Spleen (tissue), 11 donors: Measurements from ENCODE around the gene METAP1D. TPM values are rescaled to one million over a fixed set of nuclear protein-coding genes. Genes with fewer than 3 reads are reported as not detected.
"Not testable (repeated sequence)": the region's sequence is repeated elsewhere in the genome, so short reads cannot be mapped to it uniquely, and the experiment has no call there.

Experiments used
- DNase-seq: peaks from one replicate; pipeline ENCODE4 v3.0.0-alpha.2; 2020
- H3K27ac ChIP-seq, 8 donors: fragments of 200-600 bp; sonication (generic) in 7 of 8; 1 replicate in 4 of 8; 2 replicates in 4 of 8; pipeline versions ENCODE4 v1.5.0 to v1.8.0; 2016 to 2021; ENCODE audit warnings: inconsistent platforms in 4 of 8, mild to moderate bottlenecking in 4 of 8, moderate library complexity in 1 of 8
- H3K27me3 ChIP-seq, 7 donors: fragments of 200-600 bp; sonication (generic) in 6 of 7; replicated peaks in 1 of 7; 1 replicate in 4 of 7; 2 replicates in 3 of 7; pipeline versions ENCODE4 v1.5.0 to v1.8.0; 2016 to 2021; ENCODE audit warnings: inconsistent platforms in 3 of 7, mild to moderate bottlenecking in 1 of 7
- H3K36me3 ChIP-seq, 6 donors: fragments of 200-600 bp; sonication (generic) in 5 of 6; 1 replicate in 4 of 6; 2 replicates in 2 of 6; pipeline versions ENCODE4 v1.5.0 to v1.8.0; 2016 to 2021; ENCODE audit warnings: inconsistent platforms in 2 of 6
- H3K4me1 ChIP-seq, 6 donors: fragments of 200-600 bp; sonication (generic) in 5 of 6; 1 replicate in 3 of 6; 2 replicates in 3 of 6; pipeline versions ENCODE4 v1.5.0 to v1.8.0; 2016 to 2021; ENCODE audit warnings: inconsistent platforms in 3 of 6
- H3K4me3 ChIP-seq, 8 donors: fragments of 200-600 bp; sonication (generic) in 7 of 8; 1 replicate in 4 of 8; 2 replicates in 4 of 8; pipeline versions ENCODE4 v1.5.0 to v1.8.0; 2016 to 2021; ENCODE audit warnings: inconsistent platforms in 4 of 8, mild to moderate bottlenecking in 4 of 8, moderate library complexity in 2 of 8
- H3K9me3 ChIP-seq, 8 donors: fragments of 200-600 bp; sonication (generic) in 7 of 8; 1 replicate in 4 of 8; 2 replicates in 4 of 8; pipeline versions ENCODE4 v1.5.0 to v1.8.0; 2016 to 2021; ENCODE audit warnings: inconsistent platforms in 4 of 8
- POLR2A ChIP-seq, 3 donors: fragments of 450-650 bp; IDR thresholded peaks; one replicate each; pipeline ENCODE4 v1.5.1; 2017; ENCODE audit warnings: antibody characterized with exemption in 3 of 3, mild to moderate bottlenecking in 1 of 3
- POLR2AphosphoS5 ChIP-seq, 3 donors: sonication (generic); formaldehyde crosslinking; IDR thresholded peaks; one replicate each; pipeline ENCODE4 v1.5.1; 2017; ENCODE audit warnings: antibody characterized with exemption in 3 of 3
- WGBS, 5 donors: extraction: QIAGEN DNeasy Blood & Tissue Kit in 3 of 5; methylation state at CpG; one replicate each; pipeline versions ENCODE4 v1.1.5 to v1.1.7; 2013 to 2018; 5-methylcytosine and 5-hydroxymethylcytosine counted together
- intact Hi-C: fragments of 100-400 bp; cut with DNase I; formaldehyde crosslinking; loops from one replicate; pipeline ENCODE4 v1.15.0; 2023; ENCODE audit warnings: low total_unique reads
- polyA plus RNA-seq, 3 donors: library from polyadenylated mRNA; stranded (reverse); fragments of 200-250 nt; gene quantifications; one replicate each; pipeline ENCODE4 v1.2.1, GENCODE V29; 2013
- total RNA-seq, 7 donors: library from RNA; depleted of rRNA in 3 of 7; stranded (reverse); fragments of >200 nt in 3 of 7; fragmentation: NEBNext Ultra II Directional in 4 of 7; extraction: Animal tissue kit (Norgen Biotek cat#: 25700) in 4 of 7; gene quantifications; one replicate each; pipeline versions ENCODE4 v1.1.0 to v1.2.1, GENCODE V29; 2016 to 2021
- TF ChIP-seq, protein P1 (sequence below), 11 experiments: fragments of 200-600 bp in 7 of 11; fragments of 450-650 bp in 4 of 11; sonication (generic) in 4 of 11; IDR thresholded peaks in 8 of 11; conservative IDR thresholded peaks in 3 of 11; 1 replicate in 7 of 11; 2 replicates in 4 of 11; pipeline versions ENCODE4 v1.4.0 to v1.8.0; 2016 to 2021; ENCODE audit warnings: antibody characterized with exemption in 11 of 11, inconsistent platforms in 4 of 11, mild to moderate bottlenecking in 1 of 11
- donor health status: healthy with polysubstance abuse.
- donor health status: DM: no; HTN: no; CAD: no; lungs with moderate emphysema.
- donor health status: DM: no; HTN: no; CAD: no.
- donor health status: Bipolar disorder and iron deficiency.
- donor health status: healthy.
- donor health status: DM: no; HTN: no; CAD: no.
- donor health status: DM: yes; HTN: yes; CAD: no.

The METAP1D gene
- total and polyA plus RNA-seq, 10 donors = 4.9 to 11.9 (median 8.0) TPM

DNA sequence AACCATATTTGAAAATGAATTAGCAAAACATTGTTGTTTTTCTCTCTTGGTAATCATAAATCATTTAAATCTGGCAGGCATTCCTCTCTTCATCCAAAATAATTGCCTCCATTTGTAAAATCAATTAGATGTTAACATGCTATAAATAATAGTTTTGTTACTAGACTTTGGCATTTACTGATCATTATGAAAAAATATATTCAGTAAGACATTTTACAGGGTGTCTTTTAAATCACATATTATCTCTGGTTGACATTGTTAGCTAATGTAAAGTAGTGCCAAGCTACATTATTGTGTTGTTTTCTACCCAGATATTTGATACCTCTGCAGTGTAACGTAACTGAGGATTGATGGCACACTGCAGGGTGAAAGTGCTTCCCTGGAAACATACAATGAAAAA, 53.7 kb downstream of the METAP1D start:
- Histone ChIP-seq H3K4me3 (no peak overlapping the region), H3K9me3 (no peaks in the 10 kb centered on the region), H3K4me1 (peaks cover 0 to 5% (median 0%) of the 10 kb centered on the region in 6 donors), H3K27ac (no peak overlapping the region), H3K36me3 (no peaks in the 10 kb centered on the region), H3K27me3 (no peaks in the 10 kb centered on the region)
- intact Hi-C loops = no loop called here
- WGBS, 5 donors = 85 to 97% (median 90%) methylated on average over 1 of the region's 1 CpG
- no peak for DNase-seq
- no peak for TF ChIP-seq POLR2A (IDR thresholded peaks at IDR 0.05)
- no peak for TF ChIP-seq POLR2AphosphoS5 (IDR thresholded peaks at IDR 0.05)
- TF ChIP-seq, protein P1, sequence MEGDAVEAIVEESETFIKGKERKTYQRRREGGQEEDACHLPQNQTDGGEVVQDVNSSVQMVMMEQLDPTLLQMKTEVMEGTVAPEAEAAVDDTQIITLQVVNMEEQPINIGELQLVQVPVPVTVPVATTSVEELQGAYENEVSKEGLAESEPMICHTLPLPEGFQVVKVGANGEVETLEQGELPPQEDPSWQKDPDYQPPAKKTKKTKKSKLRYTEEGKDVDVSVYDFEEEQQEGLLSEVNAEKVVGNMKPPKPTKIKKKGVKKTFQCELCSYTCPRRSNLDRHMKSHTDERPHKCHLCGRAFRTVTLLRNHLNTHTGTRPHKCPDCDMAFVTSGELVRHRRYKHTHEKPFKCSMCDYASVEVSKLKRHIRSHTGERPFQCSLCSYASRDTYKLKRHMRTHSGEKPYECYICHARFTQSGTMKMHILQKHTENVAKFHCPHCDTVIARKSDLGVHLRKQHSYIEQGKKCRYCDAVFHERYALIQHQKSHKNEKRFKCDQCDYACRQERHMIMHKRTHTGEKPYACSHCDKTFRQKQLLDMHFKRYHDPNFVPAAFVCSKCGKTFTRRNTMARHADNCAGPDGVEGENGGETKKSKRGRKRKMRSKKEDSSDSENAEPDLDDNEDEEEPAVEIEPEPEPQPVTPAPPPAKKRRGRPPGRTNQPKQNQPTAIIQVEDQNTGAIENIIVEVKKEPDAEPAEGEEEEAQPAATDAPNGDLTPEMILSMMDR (IDR thresholded peaks at IDR 0.05 in 8 of 11, conservative IDR thresholded peaks at IDR 0.05 in 3 of 11) = no peak

DNA sequence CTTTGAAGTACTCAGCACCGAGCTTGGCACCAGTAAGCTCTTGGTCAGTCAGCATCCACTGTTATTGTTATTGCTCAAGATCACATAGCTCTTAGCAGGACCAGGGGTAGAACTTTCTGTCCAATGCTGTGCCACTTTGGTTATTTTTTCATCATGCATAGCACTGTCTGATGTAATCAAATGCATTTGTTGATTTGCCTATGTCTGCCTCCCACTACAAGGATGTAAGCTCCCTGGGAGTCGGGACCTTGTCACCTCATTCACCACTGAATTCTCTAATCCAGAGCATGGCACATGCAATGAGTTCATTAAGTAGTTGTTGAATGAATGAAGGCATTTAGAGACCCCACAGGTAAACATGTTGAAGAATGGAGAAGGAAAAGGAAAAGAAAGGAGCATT, 56.5 kb downstream of the METAP1D start:
- intact Hi-C loops = no loop called here
- DNase-seq = no peak
- no peak overlapping the region for H3K27ac ChIP-seq
- TF ChIP-seq, protein P1 (IDR thresholded peaks at IDR 0.05 in 8 of 11, conservative IDR thresholded peaks at IDR 0.05 in 3 of 11) = no peak
- TF ChIP-seq POLR2AphosphoS5 (IDR thresholded peaks at IDR 0.05) = no peak
- TF ChIP-seq POLR2A (IDR thresholded peaks at IDR 0.05) = no peak
- H3K4me1 ChIP-seq = peaks cover 0 to 5% (median 0%) of the 10 kb centered on the region in 6 donors
- no peaks in the 10 kb centered on the region for H3K36me3 ChIP-seq
- H3K27me3 ChIP-seq = no peaks in the 10 kb centered on the region
- WGBS, 5 donors = 88 to 100% (median 94%) methylated on average over 2 of the region's 2 CpGs
- no peaks in the 10 kb centered on the region for H3K9me3 ChIP-seq
- no peak overlapping the region for H3K4me3 ChIP-seq

DNA sequence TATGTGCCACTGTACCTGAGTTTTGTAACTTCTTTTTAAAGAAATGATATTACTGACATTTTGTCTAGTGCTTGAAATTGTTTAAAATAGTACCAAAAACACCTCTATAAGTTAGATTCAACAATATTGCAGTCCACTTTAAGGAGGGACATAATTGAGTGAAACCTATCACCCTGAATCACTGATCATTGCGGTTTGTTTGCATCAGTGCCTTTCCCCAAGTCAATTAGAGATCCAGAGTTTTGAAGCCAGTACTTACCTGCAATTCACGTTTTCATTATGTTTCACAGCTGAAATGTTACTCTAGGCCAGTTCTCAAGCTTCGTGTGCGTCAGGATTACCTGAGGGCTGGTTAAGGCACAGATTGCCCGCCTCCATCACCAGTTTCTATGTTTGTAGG, 58.9 kb downstream of the METAP1D start:
- intact Hi-C loops = no loop called here

DNA sequence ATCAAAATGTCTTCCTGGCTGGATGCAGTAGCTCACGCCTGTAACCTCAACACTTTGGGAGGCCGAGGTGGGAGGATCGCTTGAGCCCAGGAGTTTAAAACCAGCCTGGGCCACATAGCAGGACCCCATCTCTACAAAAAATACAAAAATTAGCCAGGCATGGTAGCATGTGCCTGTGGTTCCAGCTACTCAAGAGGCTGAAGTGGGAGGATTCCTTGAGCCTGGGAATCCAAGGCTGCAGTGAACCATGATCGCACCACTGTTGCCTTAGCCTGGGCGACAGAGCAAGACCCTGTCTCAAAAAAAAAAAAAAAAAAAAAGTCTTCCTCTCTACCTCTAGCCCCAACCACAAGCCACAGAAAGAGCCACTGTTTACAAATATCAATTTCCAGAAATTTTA, 60.4 kb downstream of the METAP1D start:
- H3K27me3 ChIP-seq, H3K4me1 ChIP-seq, H3K9me3 ChIP-seq, intact Hi-C loops, H3K27ac ChIP-seq, DNase-seq, H3K4me3 ChIP-seq: not testable (repeated sequence)
- peaks cover 0 to 21% (median 0%) of the 10 kb centered on the region in 6 donors for H3K36me3 ChIP-seq
- WGBS, 5 donors = 93 to 96% (median 95%) methylated on average over 5 of the region's 5 CpGs

More for the DNA sequence above, 58.9 kb downstream of the METAP1D start:
- Histone ChIP-seq H3K27ac (no peak overlapping the region), H3K36me3 (peaks cover 0 to 12% (median 0%) of the 10 kb centered on the region in 6 donors), H3K9me3 (no peaks in the 10 kb centered on the region), H3K27me3 (no peaks in the 10 kb centered on the region), H3K4me1 (no peaks in the 10 kb centered on the region), H3K4me3 (no peak overlapping the region)
- TF ChIP-seq POLR2AphosphoS5 (IDR thresholded peaks at IDR 0.05) = no peak
- TF ChIP-seq, protein P1 (IDR thresholded peaks at IDR 0.05 in 8 of 11, conservative IDR thresholded peaks at IDR 0.05 in 3 of 11) = no peak
- TF ChIP-seq POLR2A (IDR thresholded peaks at IDR 0.05) = no peak
- 95 to 99% (median 96%) methylated on average over 5 of the region's 5 CpGs for WGBS, 5 donors
- no peak for DNase-seq
